Posterior vena cava (tissue), 2 donors: ENCODE measurements around the gene GRAMD1A. TPM values are rescaled to one million over a fixed set of nuclear protein-coding genes. Genes with fewer than 3 reads are reported as not detected.
"Not testable (repeated sequence)": the region's sequence is repeated elsewhere in the genome, so short reads cannot be mapped to it uniquely, and the experiment has no call there.

Source experiments
- DNase-seq: peaks from one replicate; pipeline ENCODE4 v3.0.0-alpha.2; 2020; ENCODE audit warnings: low spot score
- intact Hi-C, 2 donors: fragments of 100-400 bp; cut with DNase I; formaldehyde crosslinking; loops; one replicate each; pipeline versions ENCODE4 v1.14.1 to v1.14.2; 2022 to 2023
- total RNA-seq, 2 donors: library from RNA; stranded (reverse); fragmentation: NEBNext Ultra II Directional; extraction: Animal tissue kit (Norgen Biotek cat#: 25700); gene quantifications; one replicate each; pipeline ENCODE4 v1.2.1, GENCODE V29; 2021
- donor health status: DM: yes; HTN: yes; CAD: no.
- donor health status: DM: yes; HTN: yes; CAD: no.

The GRAMD1A gene
- total RNA-seq, 2 donors from 2014 or later, result 83.0 to 87.0 TPM

DNA sequence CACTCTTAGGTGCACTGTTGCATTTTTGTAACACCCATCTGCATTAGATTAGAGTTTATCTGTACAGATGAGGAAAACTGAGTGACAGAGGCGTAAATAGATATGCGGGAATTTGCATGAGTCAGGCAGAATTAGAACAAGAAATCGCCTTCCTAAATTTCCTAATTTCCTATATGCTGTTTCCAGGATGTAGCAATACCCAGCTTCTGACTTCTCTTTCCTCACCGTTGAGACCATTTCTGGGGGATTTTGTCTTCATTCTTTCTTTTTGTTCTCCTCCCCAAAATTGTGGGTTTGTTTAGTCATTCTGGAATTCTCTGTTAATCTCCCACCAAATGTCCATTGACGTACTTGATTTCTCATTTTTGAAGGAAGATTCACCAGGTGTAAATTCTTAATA is 25.5 kb upstream of the GRAMD1A start:
- intact Hi-C loops, result loop anchor here in 1 of 2 donors (5.0 kb wide), 1 partner anchor 38 kb away; no protein-coding TSS in a partner anchor
- no peak for DNase-seq

DNA sequence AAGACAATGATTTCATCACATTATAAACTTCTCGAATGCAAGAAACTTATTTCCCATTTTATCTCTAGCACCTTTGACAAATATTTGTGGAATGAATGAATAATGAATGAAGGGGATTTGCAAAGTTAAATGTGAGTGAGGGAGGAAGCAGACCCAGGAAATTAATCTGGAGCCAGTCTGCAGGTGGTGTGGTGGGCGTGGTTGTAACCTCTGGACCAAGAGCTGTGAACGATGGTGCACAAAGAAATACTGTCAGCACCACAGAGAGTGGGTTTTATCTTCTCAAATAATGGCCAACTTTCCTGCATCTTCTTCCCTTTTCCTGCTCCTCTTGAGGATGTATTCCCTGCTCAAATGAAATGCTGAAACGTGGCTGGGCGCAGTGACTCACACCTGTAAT is 25.1 kb upstream of the GRAMD1A start:
- intact Hi-C loops, result no loop called here
- no peak for DNase-seq

DNA sequence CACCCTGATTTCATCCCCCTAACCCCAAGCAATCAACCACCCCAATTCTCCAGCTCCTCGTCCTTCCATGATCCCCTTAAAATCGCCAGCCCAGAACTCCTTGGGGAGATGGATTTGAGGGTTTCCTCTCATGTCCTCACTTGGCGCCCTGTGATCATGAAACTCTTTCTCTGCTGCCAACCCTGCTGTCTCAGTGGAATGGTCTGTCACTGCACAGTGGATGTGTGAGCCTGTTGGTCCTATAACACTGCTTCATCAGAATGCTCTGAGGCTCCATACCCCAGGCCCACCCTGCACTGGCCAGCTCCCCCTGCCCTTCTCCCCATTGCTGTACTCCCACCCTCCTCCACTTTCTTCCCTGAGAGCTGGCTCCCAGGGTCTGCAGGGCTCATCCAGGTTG is 23.5 kb upstream of the GRAMD1A start:
- intact Hi-C loops, result no loop called here
- DNase-seq, result no peak

DNA sequence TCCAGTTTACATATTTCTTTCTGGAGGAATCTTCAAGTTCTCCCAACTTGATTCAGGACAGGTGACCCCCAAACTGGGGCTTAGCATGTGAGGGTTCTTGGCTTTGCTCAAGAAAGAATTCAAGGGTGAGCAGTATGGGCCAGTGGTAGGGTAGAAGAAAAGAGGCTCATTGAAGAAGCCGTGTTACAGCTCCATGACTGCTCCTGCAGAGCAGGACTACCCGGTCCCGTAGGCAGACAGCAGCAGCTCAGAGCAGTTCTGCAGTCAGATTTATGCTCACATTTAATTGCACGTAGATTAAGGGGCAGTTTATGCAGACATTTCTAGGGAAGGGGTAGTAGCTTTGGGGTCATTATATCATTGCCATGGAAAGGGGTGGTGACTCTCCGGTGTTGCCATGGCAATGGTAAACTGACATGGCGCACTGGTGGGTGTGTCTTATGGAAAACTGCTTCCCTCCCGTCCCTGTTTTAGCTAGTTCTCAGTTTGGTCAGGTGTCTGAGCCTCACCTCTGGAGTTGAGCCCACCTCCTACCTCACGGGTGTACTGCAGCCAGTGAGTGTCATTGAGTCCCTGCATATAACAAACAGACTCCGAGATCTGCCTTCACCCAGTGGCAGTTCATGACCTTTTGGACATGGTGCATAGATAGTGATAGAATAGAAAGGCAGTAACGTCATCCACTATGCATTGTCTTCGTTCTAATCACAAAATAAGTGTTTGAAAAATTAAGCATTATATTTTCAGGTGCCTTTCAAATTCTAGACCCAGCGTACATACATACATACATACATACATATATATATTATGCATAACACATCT is 20.1 kb upstream of the GRAMD1A start:
- DNase-seq, result no peak
- intact Hi-C loops, result no loop called here

DNA sequence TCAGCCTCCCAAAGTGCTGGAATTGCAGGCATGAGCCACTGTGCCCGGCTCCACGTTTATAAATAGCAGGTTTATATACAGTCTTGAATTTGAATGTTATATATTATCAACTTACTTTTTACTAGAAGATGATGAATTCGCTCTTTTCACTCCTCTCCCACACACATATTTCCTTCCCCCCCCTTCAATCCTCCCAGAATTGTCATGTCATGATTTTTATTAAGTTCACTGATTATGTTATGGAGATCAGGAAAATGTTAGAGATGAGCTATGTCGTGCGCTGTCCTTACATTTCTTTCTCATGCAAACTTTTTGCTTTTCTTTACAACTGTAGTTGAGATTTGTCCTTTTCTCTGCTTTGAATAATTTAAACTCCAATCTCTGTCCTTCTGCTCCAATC is 17.8 kb upstream of the GRAMD1A start:
- intact Hi-C loops, result no loop called here
- DNase-seq, result no peak

DNA sequence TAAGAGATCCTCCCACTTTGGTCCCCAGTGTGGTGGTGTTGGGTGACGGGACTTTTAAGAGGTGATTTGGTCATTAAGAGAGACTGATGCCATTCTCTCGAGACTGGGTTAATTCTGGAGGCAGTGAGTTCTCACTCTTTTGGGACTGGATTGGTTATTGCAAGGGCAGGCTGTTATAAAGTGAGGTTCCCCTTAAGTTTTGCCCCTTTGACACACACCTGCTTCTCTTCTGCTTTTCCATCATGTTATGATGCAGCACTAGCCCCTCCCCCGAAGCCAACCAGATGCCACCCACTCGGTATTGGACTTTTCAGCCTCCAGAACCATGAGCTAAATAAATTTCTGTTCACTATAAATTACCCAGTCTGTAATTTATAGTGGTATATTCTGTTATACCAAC is 16.3 kb upstream of the GRAMD1A start:
- DNase-seq, result no peak
- intact Hi-C loops, result no loop called here

DNA sequence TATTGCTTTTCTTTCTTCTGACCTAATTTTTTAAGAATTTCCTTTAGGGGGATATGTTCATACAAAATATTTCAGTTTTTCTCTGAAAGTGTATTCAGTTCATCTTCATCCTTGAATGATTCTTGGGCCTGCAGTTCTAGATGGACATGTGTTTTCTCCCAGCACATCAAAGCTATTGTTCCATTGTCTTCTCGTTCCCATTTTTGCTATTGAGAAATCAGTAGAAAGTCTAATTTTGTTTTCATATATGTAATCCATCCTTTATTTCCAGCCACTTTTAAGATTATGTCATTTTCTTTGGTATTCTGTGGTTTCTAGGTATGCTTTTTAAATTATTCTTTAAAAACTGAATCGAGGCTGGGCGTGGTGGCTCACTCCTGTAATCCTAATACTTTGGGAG is 15.8 kb upstream of the GRAMD1A start:
- intact Hi-C loops, result no loop called here
- no peak for DNase-seq

DNA sequence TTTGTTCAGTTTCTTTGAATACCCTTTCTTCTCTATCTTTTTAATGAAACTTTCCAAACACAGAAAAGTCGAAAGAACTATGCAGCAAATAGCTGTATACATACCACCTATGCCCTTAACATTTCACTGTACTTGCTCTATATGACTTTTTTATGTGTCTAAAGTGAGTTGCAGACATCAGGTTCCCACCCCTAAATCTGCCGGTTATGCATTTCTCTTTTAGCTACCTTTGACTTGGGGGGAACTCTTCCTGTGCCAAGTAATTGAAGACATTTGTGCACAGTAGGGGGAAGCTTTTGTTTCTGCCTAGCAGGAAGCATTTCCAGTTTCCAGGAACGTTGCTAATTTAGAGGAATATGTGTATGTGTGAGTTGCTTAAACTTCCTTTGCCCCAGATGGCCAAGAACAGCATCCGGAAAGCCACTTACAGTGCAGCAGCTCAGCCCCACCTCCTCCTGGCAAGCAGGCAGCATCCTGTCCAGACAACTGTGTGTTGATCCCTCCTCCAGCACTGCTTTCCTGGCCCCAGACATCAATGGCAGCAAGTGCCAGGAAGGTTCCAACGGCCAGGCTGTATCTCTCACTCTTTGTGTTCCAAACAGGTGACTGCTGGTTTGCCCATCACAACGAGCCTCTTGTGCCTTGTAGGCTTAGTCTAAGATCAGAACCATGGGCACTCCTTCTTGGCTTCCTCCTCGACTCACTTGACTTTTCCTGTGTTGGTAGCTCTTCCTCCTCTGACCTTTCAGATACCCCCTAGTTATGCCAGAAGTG is 14.7 kb upstream of the GRAMD1A start:
- intact Hi-C loops, result no loop called here

DNA sequence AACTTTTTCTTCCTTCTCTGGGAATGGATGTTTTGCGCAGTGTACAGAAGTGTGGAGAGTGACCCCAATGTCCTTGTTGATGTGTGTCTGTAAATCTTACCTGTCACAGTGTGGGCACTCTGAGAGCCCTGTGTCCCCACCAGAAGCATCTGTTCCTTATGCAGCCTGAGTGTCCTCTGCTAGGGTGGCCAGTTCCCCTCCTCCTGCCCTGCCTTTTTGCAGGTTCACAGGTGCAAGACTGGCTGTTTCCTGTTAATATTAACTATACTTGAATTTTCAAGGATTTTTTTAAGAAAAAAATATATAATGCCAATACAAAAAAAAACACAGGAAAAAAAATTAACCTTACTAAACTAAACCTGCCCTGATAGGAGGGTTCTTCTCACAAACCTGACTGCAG is 12.0 kb upstream of the GRAMD1A start:
- intact Hi-C loops, result no loop called here
- DNase-seq, result no peak

More for the DNA sequence above, 14.7 kb upstream of the GRAMD1A start:
- DNase-seq, result no peak

DNA sequence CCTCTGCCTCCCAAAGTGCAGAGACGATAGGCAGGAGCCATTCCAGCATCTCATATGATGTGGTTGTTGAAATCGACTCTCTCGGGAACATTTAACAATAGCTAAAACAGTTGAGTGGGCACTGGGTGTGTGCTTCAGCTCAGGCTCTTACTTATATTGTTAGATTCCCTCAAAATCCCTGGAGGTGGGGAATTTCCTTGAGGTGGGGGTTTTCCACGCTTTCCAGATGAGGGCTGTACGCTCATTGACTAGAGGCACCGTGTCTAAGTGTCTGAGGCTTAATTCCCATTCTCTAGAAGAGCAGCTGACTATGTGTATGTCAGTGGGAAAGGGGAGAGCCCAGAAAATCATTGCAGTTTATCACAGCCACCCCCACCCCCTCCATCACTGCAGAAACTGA is 10.8 kb upstream of the GRAMD1A start:
- intact Hi-C loops, result no loop called here
- no peak for DNase-seq

DNA sequence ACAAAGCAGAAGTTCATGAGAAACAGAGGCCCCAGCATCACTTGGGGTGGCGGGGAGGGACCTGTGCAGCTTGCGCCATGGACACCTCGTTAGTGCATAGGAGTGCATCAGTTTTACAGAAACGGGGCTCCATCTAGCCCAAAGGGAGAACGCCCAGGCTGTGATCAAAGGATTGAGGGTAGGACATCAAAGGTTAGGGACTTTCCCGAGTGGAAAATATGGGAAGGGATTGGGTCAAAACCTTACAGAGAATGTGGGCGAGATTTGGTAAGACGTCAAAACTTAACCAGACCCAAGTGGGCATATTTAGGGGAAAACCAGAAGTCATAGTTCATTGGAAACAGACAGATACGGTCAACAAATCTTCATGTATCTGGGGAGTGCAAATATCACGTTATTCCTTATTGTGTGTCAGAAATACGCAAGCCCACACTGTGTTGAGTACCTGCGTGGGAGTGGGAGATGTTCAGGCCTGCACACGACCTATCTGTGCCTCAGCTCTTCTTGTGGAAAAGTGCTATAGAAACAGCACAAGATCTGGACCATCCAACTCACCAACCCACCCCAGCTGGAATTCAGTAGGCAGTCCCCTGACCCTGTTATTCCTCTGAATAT is 9.4 kb upstream of the GRAMD1A start:
- intact Hi-C loops, result no loop called here
- peak; percentile 10 for DNase-seq

DNA sequence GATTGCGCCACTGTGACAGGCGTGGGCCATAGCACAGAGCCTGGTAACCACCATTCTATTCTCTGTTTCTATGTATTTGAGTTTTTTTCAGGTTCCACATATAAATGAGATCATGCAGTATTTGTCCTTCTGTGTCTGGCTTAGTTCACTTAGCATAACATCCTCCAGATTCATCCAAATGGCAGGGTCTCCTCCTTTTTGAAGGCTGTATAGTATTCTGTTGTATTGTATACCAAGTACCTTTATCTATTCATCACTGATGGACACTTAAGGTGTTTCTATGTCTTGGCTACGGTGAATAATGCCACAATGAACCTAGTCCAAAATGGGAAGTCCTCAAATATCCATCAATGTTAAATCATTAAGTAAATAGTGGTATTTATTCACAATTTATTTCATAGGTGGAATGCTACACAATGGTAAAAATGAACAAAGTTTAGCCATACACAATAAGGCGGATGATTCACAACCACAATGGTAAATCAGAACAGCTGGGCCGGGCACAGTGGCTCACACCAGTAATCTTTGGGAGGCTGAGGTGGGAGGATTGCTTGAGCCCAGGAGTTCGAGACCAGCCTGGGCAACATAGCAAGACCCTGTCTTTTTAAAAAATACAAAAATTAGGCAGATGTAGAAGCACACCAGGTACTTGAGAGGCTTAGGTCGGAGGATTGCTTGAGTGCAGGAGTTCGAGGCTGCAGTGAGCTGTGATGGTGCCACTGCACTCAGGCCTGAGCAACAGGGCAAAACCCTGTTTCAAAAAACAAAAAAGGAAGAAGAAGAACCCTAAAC is 8.4 kb upstream of the GRAMD1A start:
- peak; percentile 30 for DNase-seq
- intact Hi-C loops, result no loop called here

DNA sequence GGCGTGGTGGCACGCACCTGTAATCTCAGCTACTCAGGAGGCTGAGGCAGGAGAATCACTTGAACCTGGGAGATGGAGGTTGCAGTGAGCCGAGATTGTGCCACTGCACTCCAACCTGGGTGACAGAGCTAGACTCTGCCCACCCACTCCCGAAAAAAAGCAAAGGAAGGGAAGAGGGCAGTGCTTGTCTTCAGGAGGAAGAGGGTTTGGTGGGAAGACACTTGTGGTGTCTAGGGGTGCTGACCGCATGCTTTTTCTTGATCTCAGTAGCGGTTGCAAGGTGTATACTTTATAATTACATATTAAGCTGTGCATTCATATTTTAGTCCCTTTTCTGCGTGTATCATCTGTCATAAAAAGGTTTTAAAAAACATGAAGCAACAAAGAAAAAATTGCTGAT is 7.5 kb upstream of the GRAMD1A start:
- DNase-seq, result peak; percentile 41
- intact Hi-C loops, result not testable (repeated sequence)

DNA sequence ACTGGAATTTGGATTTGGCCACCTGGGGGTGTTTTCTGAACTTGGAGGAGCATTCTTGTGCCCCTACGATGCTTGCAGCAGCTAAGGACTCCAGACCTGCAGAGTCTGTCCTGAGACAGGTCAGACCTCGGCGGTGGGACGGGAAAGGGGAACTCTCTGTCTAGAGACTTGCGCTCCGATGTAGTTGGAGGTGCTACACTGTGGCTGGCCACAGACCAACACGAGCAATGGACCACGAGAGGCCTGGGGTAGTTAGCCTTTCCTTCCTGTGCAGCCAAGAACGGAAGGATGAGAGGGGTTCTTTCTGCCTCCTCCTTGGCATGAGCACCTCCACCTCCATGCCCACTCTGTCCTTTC is 5.9 kb upstream of the GRAMD1A start:
- DNase-seq, result peak; percentile 56
- intact Hi-C loops, result no loop called here

DNA sequence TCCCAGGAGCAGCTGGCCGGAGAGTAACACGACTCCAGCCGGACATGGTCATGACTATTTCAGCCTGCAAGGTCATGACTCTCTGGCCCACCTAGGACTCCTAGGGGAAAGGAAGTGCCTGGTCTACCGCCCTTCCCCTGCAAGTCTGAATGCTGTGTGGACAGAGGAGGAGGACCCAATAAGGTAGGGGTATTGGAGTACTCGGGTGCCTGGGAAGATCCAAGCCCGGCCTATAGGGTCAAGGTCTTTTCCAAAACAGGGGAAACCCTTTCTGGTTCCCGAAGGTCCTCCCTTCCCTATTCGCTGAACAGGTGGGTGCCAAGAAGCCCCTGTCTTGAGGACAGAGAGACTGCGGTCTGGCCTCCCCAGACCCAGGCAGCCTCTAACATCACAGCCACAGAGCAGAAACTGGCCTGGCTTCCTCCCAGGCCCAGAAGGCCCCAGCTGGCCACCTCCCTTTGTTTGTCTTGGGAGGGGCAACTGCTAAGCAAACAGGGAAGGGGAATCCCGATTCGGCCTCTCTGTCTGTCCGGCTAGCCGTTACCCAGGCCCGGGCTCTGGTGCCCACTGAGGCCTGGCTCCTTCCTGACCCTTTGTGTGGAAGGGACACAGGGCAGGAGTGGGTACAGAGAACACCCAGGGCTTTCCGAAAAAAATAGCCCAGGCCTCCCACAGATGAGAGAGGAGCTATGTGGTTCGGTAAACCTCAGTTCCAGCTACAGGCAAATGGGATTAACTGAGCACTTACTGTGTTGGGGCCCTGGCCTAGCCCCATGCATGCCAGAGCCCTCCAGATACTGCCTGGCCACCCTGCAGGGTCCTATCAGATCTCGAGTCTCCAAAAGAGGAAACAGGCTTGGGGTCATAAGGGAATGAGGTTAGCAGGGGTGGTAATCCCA is 5.2 kb upstream of the GRAMD1A start:
- DNase-seq, result peak; percentile 76
- intact Hi-C loops, result no loop called here

DNA sequence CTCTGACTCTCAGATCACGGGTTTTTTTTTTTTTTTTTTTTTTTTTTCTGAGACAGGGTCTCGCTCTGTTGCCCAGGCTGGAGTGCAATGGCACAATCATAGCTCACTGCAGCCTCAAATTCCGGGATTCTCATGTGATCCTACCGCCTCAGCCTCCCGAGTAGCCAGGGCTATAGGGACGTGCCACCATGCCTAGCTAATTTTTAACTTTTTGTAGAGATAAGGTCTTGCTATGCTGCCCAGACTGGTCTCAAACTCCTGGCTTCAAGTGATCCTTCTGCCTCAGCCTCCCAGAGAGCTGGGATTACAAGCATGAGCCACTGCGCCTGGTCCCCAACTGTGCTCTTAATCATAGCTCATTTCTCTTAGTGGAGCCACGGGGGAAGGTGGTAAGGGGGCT is 4.6 kb upstream of the GRAMD1A start:
- intact Hi-C loops, result no loop called here
- DNase-seq, result peak; percentile 2

DNA sequence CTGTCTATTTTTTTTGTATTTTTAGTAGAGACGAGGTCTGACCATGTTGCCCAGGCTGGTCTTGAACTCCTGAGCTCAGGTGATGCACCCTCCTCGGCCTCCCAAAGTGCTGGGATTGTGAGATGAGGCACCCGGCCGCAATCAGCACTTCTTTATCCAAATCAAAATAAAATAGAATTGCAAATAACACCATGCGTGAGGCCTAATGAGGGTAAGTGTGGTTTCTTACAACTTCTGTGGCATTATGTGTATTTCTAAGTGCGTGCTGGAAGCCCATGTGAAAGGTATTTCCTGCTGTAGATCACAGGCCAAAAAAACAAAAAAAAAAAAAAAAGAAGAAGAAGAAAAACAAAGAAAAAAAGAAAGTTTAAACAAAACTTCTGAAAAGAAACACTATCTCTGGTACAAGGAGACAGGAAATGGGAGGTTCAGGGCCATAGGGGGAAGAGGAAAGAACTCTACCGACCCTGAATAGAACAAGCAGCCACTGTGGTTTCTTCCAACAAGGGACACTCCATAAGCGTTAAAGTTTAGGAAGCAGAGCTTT is 3.0 kb upstream of the GRAMD1A start:
- peak; percentile 24 for DNase-seq
- intact Hi-C loops, result no loop called here

DNA sequence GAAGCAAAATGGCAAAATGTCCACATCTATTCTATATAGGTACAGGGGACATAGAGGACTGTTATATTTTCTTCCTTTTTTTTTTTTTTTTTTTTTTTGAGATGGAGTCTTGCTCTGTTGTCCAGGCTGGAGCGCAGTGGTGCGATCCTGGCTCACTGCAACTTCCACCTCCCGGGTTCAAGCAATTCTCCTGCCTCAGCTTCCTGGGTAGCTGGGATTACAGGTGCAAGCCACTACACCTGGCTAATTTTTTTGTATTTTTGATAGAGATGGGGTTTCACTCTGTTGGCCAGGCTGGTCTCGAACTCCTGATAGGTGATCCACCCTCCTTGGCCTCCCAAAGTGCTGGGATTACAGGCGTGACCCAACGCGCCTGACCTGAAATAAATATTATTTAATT is 1.9 kb upstream of the GRAMD1A start:
- intact Hi-C loops, DNase-seq: not testable (repeated sequence)
